HG02852 (cell line): Measurements from ENCODE around the gene JPH2.

ENCODE experiments used
- ATAC-seq: cut with Tn5 transposase; IDR thresholded peaks from one replicate; pipeline ENCODE4 v1.9.1; 2021; ENCODE audit warnings: mild to moderate bottlenecking, moderate library complexity; ENCODE audit not compliant: unreplicated experiment

Gene JPH2

GRCh38 chr20:44065401-44066340 is 121.3 kb downstream of the JPH2 start:
- no peak for ATAC-seq

- no peak for ATAC-seq
Observed at GRCh38 chr20:44064501-44065400, 122.2 kb downstream of the JPH2 start.
